ENCODE data around the gene CDKL4.
"Not testable (repeated sequence)": the region's sequence is repeated elsewhere in the genome, so short reads cannot be mapped to it uniquely, and the experiment has no call there.

CDKL4 gene

GRCh38 chr2:39179974-39180960, 63.5 kb downstream of the CDKL4 start:
- no peak for DNase-seq (ENCODE audit: low read depth in 2 of 2)

GRCh38 chr2:39178756-39179155, 65.0 kb downstream of the CDKL4 start:
- no peak for DNase-seq (ENCODE audit: low read depth in 2 of 2)

- DNase-seq (ENCODE audit: low read depth in 2 of 2), result no peak
These were observed 66.8 kb downstream of the CDKL4 start for GRCh38 chr2:39176997-39177396.

- DNase-seq (ENCODE audit: low read depth in 2 of 2), result no peak
These were observed 68.6 kb downstream of the CDKL4 start for GRCh38 chr2:39175026-39175812.

GRCh38 chr2:39174022-39174421, 69.7 kb downstream of the CDKL4 start:
- no peak for DNase-seq (ENCODE audit: low read depth in 2 of 2)

DNA sequence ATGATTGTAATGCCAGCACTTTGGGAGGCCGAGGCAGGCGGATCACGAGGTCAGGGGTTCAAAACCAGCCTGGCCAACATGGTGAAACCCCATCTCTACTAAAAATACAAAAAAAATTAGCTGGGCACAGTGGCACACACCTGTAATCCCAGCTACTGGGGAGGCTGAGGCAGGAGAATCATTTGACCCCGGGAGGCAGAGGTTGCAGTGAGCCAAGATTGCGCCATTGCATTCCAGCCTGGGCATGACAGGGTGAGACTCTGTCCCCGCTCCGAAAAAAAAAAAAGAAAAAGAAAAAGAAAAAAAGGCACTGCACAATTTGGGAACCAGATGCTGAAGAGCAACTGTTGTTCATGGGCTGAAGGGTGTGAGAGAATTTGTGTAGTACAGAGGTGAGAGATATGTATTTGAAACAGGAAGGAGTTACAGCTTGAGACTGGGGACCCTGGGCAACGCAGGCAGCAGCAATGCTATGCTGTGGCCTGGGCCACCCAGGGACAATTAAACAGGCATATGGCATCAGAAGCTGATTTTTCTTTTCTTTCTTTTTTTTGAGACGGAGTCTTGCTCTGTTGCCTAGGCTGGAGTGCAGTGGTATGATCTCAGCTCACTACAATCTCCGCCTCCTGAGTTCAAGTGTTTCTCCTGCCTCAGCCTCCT, 71.6 kb downstream of the CDKL4 start:
- not testable (repeated sequence) for DNase-seq (ENCODE audit: low read depth in 2 of 2)

- no peak for DNase-seq (ENCODE audit: low read depth in 2 of 2)
These were observed 72.1 kb downstream of the CDKL4 start for GRCh38 chr2:39171621-39172020.

GRCh38 chr2:39164089-39164488, 79.7 kb downstream of the CDKL4 start:
- no peak for DNase-seq (ENCODE audit: low read depth in 2 of 2)

GRCh38 chr2:39160982-39161381, 82.8 kb downstream of the CDKL4 start:
- no peak for DNase-seq (ENCODE audit: low read depth in 2 of 2)

- no peak for DNase-seq (ENCODE audit: low read depth in 2 of 2)
These were observed 84.5 kb downstream of the CDKL4 start for GRCh38 chr2:39159283-39159682.

DNA sequence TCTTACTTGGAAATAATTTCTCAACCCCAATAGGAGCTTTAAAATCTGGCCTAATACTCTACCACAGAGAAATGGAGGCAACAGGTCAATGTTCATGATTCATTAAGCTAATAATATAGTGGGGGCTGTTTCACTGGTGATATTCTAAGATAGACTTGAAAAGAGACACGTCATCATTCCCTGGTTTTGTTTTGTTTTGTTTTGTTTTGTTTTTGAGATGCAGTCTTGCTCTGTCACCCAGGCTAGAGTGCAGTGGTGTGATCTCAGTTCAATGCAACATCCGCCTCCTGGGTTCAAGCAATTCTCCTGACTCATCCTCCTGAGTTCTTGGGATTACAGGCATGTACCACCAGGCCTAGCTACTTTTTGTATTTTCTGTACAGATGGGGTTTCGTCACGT, 85.4 kb downstream of the CDKL4 start:
- DNase-seq (ENCODE audit: low read depth in 2 of 2), result no peak

GRCh38 chr2:39156846-39157245, 86.9 kb downstream of the CDKL4 start:
- no peak for DNase-seq (ENCODE audit: low read depth in 2 of 2)

- no peak for DNase-seq (ENCODE audit: low read depth in 2 of 2)
These were observed 87.7 kb downstream of the CDKL4 start for GRCh38 chr2:39156107-39156506.

GRCh38 chr2:39155573-39155972, 88.2 kb downstream of the CDKL4 start:
- DNase-seq (ENCODE audit: low read depth in 2 of 2), result not testable (repeated sequence)

DNA sequence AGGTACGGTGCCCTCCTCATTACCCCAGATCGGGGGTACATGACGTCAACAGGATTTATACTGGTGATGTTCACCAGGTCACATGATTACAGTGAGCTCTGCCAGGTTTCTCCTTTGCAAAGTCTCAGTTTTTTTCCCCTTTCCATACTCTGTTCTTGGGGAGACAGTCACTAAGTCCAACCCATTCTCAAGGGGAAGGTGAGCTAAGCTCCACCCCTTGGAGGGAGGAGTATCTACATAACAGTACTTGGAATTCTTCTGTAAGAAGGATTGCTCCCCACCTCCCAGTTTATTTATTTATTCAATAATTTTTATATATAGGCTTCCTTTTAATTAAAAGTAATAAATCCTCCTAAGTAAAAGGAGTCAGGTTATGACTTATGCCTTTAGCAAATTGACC, 88.8 kb downstream of the CDKL4 start:
- no peak for DNase-seq (ENCODE audit: low read depth in 2 of 2)

DNA sequence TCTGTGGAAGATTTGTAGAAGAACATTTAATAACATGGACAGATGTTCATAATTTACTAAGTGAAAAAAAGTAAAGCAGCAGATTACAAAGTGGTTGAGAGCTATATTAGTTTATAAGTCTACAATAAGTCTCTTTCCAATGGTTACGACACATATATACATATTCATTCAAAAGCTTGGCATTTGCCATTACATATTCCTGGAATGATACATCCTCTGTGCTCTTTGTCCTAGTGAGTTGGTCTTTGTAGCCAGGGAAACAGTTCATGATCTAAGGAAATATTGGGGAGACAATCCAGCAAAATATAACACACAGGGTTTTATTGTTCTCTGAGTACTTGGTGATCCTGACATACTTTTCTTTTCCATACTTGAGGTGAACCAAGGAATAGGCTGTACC, 90.5 kb downstream of the CDKL4 start:
- no peak for DNase-seq (ENCODE audit: low read depth in 2 of 2)

DNA sequence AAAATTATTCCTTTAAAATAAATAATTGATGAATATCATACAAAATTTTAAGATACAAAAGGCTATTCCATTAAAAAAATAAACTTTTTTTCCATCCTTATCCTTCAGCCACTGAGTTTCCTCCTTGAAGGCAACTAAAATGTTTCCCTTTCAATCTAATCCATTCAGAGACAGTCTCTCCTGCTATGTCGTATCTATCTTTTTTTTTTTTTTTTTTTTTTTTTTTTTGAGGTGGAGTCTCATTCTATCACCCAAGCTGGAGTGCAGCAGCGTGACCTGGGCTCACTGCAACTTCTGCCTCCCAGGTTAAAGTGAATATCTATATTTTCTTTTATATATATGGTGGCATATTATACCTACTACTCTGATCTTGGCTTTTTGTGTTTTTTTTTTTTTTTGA, 91.3 kb downstream of the CDKL4 start:
- DNase-seq (ENCODE audit: low read depth in 2 of 2), result no peak

- no peak for DNase-seq (ENCODE audit: low read depth in 2 of 2)
These were observed 92.8 kb downstream of the CDKL4 start for GRCh38 chr2:39150890-39151497.

DNA sequence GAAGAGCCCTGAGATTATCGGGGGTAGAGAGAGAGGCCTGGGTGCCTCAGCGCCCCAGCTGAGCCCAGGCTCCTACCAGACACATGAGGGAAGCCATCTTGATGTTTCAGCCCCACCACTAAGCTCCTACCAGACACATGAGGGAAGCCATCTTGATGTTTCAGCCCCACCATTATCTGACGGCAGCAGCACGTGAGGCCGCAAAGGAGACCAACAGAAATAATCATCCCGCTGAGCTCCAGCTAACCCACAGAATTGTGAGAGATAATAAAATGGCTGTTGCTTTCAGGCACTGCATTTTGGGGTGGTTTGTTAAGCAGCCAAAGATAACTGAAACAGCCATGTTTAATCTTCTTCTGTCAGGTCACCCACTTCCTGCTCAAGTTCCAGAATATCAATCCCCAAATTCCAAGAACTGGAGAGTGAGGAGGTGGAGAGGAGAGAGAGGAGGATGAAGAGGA, 93.6 kb downstream of the CDKL4 start:
- DNase-seq (ENCODE audit: low read depth in 2 of 2), result no peak

DNA sequence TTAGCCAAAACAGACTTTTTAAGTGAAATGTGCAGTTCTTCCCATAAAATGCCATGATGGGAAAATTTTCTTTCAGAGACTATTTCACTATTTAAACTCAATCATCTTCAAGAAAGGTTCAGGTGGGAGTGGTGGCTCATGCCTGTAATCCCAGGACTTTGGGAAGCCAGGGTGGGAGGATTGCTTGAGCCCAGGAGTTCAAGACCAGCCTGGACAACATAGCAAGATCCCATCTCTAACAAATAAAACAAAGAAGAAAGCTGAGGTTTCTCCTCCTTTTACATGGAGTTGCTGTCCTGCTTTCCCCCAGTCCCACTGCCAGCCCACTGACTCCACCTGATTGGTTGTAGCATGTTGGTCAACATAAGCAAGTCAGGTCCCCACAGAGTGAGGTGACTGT, 97.1 kb downstream of the CDKL4 start:
- no peak for DNase-seq (ENCODE audit: low read depth in 2 of 2)

DNA sequence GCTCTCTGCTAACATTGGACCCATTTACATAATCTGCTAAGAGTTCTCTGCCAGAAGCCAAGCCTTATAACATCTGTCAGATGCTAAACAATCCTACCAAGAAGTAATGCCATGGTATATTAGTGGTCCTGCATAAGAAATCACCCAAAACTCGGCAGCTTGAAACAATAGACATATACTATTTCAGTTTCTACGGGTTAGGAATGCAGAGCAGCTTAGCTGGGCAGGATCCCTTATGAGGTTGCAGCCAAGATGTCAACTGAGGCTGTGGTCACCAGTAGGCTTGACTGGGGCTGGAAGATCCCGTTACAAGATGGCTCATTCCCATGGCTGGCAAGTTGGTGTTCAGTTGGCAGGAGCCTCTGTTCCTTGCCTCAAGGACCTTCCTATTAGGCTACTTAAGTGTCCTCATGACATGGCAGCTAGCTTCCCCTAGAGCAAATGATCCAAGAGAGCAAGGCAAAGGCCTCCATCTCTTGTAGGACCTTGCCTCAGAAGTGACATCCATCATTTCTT, 97.8 kb downstream of the CDKL4 start:
- DNase-seq (ENCODE audit: low read depth in 2 of 2), result no peak
